SW480 (cell line): ENCODE measurements around the gene ATP6V1A.
A peak's percentile ranks its signal among the peaks of the same experiment; 100 is the strongest.

Experiments used
- DNase-seq: peaks from one replicate; pipeline ENCODE4 v3.0.0-alpha.2; 2016; ENCODE audit warnings: low spot score

Gene ATP6V1A

DNA sequence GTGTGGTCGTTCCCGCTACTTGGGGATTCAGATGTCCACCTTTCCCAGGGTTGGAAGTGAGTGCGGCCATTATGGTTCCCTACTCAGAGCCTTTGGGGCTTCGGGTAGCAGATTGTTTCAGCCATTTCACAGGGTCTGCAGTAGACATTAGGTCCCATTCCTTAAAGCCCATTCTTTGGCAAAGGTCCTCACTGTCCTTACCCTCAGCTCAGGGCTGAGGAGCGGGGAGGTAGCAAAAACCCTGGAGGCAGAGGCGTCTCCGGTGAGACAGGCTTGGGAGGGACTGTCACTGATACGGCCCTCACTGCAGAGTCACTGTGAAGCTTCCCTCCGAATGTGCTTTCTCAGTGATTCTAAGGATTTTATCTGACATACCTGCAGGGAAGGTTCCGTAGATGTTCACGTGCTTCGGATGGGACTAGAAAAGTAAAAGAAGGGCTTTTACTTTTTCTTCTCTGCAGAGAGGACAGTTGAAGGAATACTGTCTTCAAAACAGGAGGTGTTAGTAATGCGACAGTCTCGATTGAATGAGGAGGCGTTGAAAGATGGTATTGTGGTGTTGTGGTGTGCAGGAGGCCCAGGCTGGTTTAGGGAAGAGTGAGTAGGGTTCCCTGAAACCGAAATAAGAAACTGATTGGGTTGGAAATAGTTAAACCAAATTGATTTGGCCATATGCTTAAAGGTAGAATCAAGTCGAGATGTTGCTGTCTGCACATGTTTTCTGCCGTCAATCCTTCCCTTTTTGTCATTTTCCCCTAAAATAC is 630 bp downstream of the ATP6V1A start:
- peak; percentile 58 for DNase-seq

DNA sequence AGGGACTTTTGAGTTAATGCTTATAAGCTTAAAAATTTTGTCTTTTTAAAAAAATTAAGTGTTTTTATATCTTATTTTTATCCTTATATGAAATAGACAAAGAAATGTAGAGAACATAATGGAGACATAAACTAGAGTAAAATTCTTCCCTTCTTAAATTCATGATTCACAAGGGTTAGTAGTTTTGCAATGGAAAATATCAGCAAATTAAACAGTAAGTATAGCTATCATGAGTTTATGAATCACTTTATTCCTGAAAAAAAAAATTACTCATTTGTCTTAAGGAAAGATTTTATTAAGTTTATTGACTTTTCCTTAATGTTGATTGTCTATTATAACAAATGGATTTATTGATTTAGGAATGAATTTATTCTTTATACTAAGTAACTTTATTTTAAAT is 4.3 kb downstream of the ATP6V1A start:
- DNase-seq, result no peak

DNA sequence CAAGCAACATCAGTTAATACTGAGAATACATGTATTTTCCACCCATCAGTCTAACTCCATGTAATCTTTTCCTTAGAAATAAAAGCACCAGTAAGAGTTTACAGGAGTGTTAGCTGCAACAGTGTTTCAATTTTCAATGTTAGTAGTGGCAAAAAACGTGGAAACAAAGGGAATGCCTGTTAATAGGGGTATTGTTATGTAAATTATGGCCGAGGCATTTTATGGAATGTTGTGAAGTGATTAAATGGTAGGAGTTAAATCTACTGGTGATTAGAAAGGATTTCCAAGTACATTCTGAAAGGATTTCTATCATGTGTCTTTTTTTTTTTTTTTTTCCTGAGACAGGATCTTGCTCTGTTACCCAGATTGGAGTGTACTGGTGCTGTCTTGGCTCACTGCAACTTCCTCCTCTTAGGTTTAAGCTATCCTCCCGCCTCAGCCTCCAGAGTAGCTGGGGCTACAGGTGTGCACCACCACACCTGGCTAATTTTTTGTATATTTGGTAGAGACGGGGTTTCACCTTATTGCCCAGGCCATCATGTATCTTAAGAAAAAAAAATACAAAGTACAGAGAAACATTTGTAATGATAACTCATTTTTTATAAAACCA is 6.6 kb downstream of the ATP6V1A start:
- no peak for DNase-seq

DNA sequence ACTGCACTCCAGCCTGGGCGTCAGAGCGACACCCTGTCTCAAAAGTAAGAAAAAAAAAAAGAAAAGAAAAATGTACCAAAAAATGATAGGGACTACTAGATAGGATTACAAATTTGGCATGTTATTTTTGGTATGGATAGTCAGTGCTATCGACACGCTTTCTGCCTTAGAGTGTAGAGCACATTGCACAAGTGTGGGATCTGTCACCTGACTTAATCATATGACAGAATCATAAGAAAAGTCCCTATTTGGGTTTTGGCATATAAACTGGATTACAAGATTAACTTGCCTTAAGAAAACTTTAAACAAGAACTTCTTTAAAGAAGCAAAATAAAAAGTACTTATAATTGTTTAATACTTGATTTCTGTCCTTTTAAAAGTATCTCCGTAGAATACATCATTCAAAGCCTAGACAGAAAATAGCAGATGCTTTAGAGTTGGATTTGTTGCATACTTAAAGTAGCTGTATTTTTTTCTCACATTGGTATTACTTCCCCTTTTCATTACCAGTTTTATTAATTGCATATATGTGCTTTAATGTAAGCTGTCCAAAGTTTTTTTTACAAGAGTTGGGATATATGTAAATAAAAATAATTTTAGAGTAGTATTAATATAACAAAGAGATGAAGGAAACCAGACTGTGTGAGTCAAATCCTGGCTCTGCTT is 7.8 kb downstream of the ATP6V1A start:
- no peak for DNase-seq

DNA sequence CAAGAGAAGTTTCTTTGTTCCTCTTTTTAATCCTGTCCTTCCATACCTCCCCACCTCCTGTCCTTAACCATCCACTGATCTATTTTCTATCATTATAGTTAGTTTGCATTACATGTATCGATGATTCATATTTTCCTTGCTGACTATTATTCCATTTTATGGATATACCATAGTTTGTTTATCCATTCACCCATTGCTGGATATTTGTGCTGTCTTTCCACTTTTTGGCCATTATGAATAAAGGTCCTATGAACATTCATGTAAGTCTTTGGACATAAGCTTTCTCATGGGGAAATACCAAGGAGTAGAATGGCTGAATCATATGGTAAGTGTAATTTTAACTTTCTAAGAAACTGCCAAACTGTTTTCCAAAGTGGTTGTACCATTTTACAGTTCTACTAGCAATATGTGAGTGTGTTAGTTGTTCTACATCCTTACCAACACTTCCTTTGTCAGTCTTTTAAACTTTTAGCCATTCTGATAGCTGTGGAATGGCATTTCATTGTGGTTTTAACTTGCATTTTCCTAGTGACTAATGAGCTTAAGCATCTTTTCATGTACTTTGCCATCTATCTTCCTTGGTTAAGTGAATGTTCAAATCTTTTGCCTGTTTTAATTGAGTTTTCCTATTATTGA is 11.7 kb downstream of the ATP6V1A start:
- no peak for DNase-seq

DNA sequence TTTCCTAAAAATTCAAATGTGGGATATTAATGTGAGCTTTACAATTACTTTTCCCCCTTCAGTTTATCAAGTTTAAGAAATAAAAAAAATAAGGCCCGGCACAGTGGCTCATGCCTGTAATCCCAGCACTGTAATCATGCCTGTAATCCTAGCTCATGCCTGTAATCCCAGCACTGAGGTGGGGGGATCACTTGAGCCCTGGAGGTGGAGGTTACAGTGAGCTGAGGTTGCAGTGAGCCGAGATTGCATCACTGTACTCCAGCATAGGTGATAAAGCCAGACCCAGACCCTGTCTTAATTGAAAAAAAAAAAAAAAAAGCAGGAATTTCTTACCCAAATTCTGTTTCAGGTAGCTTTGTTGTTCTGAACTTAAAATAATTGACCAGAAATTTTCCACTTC is 17.9 kb downstream of the ATP6V1A start:
- DNase-seq, result no peak

DNA sequence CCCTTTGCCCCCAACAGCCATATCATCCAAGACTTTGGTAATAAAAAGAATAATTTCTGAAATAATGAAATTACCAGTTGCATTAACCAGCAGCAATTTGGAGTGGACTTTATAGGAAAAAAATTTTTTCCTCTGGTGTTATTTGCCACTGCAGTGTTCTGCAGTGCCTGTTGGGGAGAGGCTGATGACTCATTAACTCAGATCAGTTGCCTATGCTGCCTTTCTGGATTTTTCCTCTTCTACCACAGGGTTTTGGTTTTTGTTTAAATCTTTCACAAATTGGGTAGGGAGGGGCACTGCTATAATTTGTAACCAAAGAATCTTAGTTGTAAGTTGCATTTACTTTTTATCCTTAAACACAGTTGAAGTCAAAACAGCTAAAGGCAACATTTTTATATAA is 22.7 kb downstream of the ATP6V1A start:
- DNase-seq, result no peak

DNA sequence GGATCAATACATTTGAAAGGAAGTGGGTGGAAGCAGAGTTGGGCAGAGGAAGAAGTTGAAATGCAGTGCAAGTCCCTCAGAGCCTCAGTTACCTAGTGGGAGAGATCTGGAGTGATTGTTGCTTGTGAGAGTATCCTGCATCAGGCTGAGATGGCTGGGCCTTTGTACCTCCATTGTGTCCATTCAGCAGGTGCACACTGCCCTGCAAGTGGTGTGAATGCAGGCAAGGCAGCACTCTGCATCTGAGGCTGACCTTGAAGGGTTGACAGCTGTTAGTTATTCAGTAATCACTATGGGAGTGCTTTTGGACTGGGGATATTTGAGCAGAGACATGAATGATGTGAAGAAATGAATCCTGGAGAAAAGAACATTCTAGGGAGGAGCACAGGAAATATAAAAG is 25.2 kb downstream of the ATP6V1A start:
- no peak for DNase-seq

DNA sequence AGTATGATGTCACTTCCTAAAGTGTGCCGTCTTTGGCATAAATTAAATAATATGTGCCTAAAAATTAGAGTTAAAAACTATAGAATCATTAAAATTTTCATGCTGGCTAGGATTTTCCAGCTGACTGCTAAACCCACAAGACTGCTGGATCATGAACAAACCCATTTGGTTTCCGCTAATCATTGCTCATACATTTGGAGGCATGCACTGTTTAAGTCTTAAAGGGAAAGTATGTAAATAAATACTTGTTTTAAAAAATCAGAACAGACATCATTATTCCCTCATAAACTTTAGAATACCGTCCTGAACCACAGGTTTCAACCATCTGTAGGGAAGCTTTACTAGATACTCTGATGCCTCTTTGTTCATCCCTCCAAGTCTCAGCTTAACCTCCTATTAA is 26.5 kb downstream of the ATP6V1A start:
- DNase-seq, result no peak

DNA sequence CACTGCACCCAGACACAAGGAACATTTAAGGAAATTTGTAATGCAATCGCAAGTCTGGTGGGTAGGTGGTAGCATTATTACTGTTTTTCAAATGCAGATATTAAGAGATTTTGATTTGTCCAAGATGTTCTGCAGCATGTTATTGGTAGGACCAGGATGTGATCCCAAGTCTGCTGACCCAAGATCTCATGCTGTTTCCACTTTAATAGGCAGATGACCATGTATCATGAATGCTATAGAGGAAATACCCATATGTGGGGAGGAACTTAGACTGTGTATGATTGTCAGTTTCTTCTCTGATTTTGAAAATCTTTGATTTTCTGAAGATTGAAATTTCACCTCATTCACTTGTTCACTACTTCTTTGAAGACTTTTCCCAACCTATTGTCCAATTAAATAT is 28.7 kb downstream of the ATP6V1A start:
- DNase-seq, result no peak

DNA sequence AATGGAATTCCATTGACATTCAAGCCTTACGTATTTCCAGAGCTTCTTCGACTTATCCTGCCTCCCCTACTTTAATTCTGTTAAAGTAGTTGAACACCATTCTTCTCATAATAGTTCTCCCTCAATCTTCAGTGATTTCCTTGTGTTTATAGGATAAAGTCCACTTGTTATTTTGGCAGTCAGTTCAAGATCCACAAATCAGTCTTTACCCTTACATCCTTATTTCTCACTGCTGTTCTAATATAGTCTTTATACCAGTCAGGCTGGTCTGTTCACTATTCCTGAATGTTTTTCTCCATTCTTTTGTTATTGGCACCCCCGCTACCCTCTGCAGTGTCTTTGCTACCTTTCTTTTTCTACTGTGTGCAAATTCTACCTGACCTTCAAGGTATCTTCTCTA is 29.7 kb downstream of the ATP6V1A start:
- no peak for DNase-seq

DNA sequence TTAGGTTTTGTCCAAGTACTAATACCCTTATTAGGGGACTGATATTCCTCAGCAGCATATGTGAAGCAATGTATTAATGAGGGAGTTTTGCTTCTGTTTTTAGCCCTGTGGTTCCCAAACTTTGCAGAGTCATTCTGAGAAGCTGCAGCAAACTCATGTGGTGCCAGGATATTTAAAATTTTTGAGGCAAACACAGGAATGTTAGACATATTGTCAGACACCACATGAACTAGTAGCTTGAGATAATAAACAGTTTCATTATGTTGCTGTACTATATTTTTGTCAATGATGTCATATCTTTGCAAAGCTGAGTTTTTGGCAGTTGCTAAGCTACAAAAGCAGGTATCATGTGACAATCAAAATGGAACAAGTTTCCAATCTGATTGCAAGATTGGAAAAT is 36.6 kb downstream of the ATP6V1A start:
- DNase-seq, result peak; percentile 54

DNA sequence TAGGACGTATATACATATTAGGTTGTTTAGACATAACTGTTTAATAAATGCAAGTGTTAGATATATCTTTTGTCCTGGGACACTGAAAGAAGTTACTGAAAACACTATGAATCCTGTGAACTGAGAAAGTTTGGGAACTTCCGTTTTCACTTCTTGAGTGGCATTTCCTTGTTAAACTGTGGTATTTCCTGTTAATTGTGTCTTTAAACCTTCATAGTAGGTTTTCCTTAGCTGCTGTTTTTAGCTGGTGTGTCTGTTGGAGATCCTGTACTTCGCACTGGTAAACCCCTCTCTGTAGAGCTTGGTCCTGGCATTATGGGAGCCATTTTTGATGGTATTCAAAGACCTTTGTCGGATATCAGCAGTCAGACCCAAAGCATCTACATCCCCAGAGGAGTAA is 37.1 kb downstream of the ATP6V1A start:
- DNase-seq, result no peak

DNA sequence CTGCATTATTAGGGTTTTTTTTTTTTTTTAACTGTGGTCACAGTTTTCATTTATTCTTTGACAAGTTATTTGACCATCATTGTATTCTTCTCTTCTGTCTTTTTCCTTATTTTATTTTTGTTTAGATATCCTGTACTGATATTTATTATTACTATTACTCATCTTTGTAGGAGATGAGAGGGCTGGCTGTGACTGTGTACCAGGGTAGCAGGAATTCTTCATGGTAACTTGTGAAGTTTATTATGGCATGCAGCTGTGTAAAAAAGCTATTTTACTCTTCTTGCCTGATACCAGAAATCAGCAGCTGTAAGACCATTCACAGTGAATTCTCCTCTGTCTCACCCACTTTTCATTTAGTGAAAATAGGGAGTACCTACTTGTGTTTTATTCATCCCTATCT is 44.5 kb downstream of the ATP6V1A start:
- no peak for DNase-seq

DNA sequence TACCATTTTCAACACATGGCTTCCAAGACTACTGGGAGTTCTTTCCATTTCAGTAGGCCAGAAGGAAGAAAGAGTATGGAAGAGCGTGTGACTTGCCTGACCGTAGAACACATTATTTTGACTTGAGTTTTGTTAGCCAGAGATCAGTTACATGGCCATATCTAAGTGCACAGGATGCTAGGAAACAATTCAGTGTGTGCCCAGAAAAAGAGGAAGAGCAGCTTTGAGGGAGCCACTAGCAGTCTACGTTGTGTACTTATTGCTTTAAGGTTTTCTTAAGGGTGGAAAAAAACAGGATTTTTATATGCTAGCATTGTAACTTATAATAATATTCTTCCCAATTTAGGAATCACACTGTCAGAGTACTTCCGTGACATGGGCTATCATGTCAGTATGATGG is 47.7 kb downstream of the ATP6V1A start:
- no peak for DNase-seq

DNA sequence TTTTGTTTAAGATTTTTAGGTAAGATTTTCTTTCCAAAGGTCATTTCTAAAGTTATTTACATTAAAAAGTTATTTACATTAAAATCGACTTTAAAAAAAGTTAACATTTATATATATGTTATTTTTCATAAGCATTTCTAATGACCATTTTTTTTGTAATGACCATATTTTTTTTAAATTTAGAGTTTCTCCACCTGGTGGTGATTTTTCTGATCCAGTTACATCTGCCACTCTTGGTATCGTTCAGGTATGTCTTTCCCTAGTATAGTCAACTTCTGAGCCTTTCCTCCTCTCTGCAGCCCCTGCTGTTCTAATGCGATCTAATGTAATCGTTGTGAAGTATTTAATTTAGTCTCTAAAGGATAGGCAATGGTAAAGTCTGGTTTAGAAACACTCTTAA is 48.9 kb downstream of the ATP6V1A start:
- DNase-seq, result no peak

DNA sequence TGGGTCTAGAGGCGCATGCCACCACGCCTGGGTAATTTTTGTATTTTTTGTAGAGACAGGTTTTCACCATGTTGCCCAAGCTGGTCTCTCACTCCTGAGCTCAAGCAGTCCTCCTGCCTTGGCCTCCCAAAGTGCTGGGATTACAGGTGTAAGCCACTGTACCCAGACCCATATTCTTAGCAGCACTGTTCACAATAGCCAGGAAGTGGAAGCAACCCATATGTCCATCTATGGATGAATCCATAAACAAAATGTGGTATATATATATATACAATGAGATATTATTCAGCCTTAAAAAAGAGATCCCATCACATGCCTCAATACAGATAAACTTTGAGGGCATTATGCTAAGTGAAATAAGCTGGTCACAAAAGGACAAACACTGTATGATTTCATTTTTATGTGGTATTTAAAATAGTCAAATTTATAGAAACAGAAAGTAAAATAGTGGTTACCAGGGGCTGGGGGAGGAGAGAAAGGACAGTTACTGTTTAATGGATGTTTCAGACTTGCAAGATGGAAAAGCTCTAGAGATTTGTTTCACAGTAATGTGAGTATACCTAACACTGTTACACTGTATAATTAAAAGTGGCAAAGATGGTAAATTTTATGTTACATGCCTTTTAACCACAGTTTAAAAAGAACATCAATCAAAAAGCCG is 56.1 kb downstream of the ATP6V1A start:
- DNase-seq, result no peak

DNA sequence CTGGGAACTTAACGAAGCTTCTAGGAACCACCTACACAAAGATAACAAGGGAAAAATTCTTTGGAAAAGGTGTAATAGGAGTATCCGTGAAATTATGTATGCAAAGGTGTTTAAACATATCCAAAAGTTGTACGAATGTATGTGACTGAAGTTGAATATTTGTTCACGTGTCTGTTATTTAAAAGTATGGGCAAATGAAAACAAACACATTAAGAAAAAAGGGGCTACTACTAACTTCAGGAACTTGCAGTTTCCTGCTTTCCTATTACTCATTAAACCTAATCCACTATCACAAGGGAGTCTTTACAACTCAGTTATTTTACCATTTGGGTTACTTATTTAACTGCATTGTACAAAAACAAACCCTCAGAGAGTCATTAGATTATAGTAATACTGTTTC is 57.8 kb downstream of the ATP6V1A start:
- DNase-seq, result no peak

DNA sequence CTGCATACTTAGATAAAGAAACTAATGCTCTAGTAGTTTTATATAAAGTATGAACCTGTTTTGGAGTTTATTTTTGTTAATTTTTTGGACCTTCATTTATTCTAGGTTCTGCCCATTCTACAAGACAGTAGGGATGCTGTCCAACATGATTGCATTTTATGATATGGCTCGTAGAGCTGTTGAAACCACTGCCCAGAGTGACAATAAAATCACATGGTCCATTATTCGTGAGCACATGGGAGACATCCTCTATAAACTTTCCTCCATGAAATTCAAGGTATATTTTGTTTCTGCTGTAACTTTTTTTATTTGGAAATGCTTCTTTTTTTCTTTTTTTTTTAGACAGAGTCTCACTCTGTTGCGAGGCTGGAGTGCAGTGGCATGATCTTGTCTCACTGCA is 58.4 kb downstream of the ATP6V1A start:
- no peak for DNase-seq

DNA sequence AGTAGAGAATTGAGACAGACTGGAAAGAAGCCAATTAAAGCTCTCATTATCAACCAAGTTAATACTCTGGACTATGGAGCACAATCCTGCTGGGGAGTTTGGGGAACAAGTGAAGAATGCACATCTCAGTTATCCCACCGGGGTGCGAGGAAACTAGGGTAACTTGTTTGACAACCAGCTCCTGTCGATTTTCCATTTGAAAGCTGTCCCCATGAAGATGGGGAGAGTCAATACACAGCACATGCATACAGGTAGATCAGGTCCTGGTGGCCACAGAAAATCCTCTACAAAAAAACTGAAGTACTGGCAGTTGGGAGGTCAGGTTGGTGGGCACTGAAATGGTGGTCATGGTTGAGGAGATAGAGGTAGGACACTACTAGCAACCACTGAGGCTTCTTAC is 66.0 kb downstream of the ATP6V1A start:
- no peak for DNase-seq

DNA sequence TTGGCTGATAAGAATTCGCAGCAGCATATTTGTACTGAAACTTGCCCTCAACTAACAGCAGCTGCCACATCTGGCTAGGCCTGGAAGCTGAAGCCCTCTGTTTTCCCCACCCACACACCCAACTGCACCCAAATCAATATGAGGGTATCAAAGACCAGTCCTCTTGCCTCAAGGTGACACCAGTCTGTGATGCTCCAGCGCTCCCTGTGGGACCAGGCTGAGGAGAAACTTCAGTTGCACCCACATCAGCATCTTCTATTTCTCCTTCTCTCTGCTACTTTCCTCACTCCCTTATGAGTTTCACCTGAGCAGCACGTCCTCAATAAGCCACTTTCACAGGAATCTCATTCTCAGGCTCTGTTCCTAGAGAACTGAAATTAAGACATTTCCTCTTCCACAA is 73.0 kb downstream of the ATP6V1A start:
- DNase-seq, result no peak

DNA sequence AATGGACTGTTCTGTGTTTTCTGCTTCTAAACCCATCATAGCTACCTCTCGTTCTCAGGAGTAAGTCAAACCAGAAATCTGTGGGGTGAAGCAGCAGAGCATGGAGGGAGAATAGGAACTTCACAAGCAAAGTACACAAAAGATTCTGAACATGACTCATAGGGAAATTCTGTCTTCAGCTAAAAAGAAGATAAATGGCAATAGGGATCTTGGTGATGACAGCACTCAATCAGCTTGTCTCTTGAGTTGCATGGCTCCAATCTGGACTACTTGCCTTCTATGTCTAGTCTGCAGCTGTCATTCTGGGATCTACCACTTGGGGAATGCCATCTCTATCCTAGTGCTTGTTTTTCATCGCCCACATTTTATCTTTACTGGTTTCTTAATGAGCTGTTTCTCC is 78.3 kb downstream of the ATP6V1A start:
- DNase-seq, result peak; percentile 17

DNA sequence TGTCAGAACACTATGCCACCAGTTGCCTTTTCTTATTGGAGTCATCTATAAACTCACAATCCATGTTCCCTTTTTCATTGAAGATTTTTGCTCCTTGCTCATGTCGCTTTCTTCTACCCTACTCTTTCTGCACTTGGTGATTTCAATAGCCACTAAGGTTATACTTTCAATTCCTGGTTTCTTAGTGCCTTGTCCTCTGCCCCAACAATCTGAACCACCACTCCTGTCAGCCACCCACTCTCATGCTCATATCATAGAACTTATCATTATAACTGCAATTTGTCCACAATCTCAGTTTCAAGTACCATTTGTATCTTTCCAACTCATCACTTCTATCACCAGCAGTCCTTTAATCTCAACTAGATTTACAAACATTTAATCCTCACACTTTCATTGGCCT is 81.8 kb downstream of the ATP6V1A start:
- DNase-seq, result no peak
